WTC11 (cell line): ENCODE results near the gene ARHGAP15. TPM values are rescaled to one million over a fixed set of nuclear protein-coding genes. Genes with fewer than 3 reads are reported as not detected.

Source experiments
- ATAC-seq: fragments of 200-7000 bp; cut with Tn5 transposase; 2 replicates; pipeline ENCODE4 v1.10.0; 2021; ENCODE audit warnings: mild to moderate bottlenecking, moderate library complexity
- CTCF ChIA-PET: fragments of 300-600 bp; sonication (Branson Sonifier 250); formaldehyde crosslinking; loops from one replicate; lab custom pipeline; 2021; ENCODE audit warnings: antibody characterized with exemption; lab: Charles Lee
- POLR2A ChIA-PET: fragments of 350-600 bp; sonication (Branson Sonifier 250); formaldehyde crosslinking; loops from one replicate; lab custom pipeline; 2021; ENCODE audit warnings: antibody characterized with exemption; lab: Charles Lee
- DNase-seq: peaks from one replicate; pipeline ENCODE4 v3.0.0; 2021; ENCODE audit warnings: low spot score
- H3K27ac Mint-ChIP-seq: 2 replicates; pipeline ENCODE4 v1.8.0; 2021; ENCODE audit warnings: mixed read lengths
- H3K27me3 Mint-ChIP-seq: 2 replicates; pipeline ENCODE4 v1.8.0; 2021; ENCODE audit warnings: low read depth, mild to moderate bottlenecking, moderate library complexity, mixed read lengths
- H3K36me3 Mint-ChIP-seq: 2 replicates; pipeline ENCODE4 v1.8.0; 2021; ENCODE audit warnings: mixed read lengths
- H3K4me1 Mint-ChIP-seq: 2 replicates; pipeline ENCODE4 v1.8.0; 2022; ENCODE audit warnings: mixed read lengths
- H3K4me3 Mint-ChIP-seq: 2 replicates; pipeline ENCODE4 v1.8.0; 2021; ENCODE audit warnings: mild to moderate bottlenecking, moderate library complexity, mixed read lengths
- H3K9me3 Mint-ChIP-seq: 2 replicates; pipeline ENCODE4 v1.8.0; 2021; ENCODE audit warnings: mixed read lengths
- CREB1 ChIP-seq: sonication (generic); formaldehyde crosslinking; IDR thresholded peaks from 2 replicates; pipeline ENCODE4 v1.8.0; 2023; ENCODE audit warnings: mild to moderate bottlenecking, missing genetic modification reagents
- ERG ChIP-seq: fragments of 250-450 bp; sonication (Bioruptor Pico); IDR thresholded peaks from 2 replicates; pipeline ENCODE4 v1.8.0; 2021; ENCODE audit warnings: mild to moderate bottlenecking
- FOXK1 ChIP-seq: sonication (generic); formaldehyde crosslinking; IDR thresholded peaks from 2 replicates; pipeline ENCODE4 v1.8.0; 2022; ENCODE audit warnings: mild to moderate bottlenecking, moderate library complexity, missing genetic modification reagents
- FOXP1 ChIP-seq: sonication (generic); formaldehyde crosslinking; IDR thresholded peaks from 2 replicates; pipeline ENCODE4 v1.8.0; 2022; ENCODE audit warnings: missing genetic modification reagents, mild to moderate bottlenecking, moderate library complexity, borderline replicate concordance
- FOXP4 ChIP-seq: sonication (generic); formaldehyde crosslinking; IDR thresholded peaks from 2 replicates; pipeline ENCODE4 v1.8.0; 2022; ENCODE audit warnings: mild to moderate bottlenecking, missing genetic modification reagents
- HMGA2 ChIP-seq: fragments of 250-450 bp; sonication (Bioruptor Pico); IDR thresholded peaks from 2 replicates; pipeline ENCODE4 v1.4.0; 2021; ENCODE audit warnings: mild to moderate bottlenecking, moderate library complexity
- IRF1 ChIP-seq: sonication (generic); formaldehyde crosslinking; IDR thresholded peaks from 2 replicates; pipeline ENCODE4 v1.8.0; 2023; ENCODE audit warnings: missing genetic modification reagents
- IRF2 ChIP-seq: sonication (generic); formaldehyde crosslinking; IDR thresholded peaks from 2 replicates; pipeline ENCODE4 v1.8.0; 2022; ENCODE audit warnings: low read depth, missing genetic modification reagents, borderline replicate concordance
- JAZF1 ChIP-seq: fragments of 250-450 bp; sonication (Bioruptor Pico); IDR thresholded peaks from 2 replicates; pipeline ENCODE4 v1.9.0; 2021; ENCODE audit warnings: moderate library complexity, mild to moderate bottlenecking, inconsistent platforms
- NR2C2 ChIP-seq: sonication (generic); formaldehyde crosslinking; IDR thresholded peaks from 2 replicates; pipeline ENCODE4 v1.8.0; 2022; ENCODE audit warnings: mild to moderate bottlenecking, missing genetic modification reagents
- SMAD4 ChIP-seq: sonication (generic); formaldehyde crosslinking; IDR thresholded peaks from 2 replicates; pipeline ENCODE4 v1.8.0; 2022; ENCODE audit warnings: mild to moderate bottlenecking, missing genetic modification reagents
- TEAD4 ChIP-seq: sonication (generic); formaldehyde crosslinking; IDR thresholded peaks from 2 replicates; pipeline ENCODE4 v1.8.0; 2022; ENCODE audit warnings: mild to moderate bottlenecking, missing genetic modification reagents
- TP53 ChIP-seq: sonication (generic); formaldehyde crosslinking; IDR thresholded peaks from 2 replicates; pipeline ENCODE4 v1.8.1; 2023; ENCODE audit warnings: mild to moderate bottlenecking, missing genetic modification reagents
- ZBTB21 ChIP-seq: sonication (generic); formaldehyde crosslinking; IDR thresholded peaks from 2 replicates; pipeline ENCODE4 v1.8.1; 2023; ENCODE audit warnings: mild to moderate bottlenecking, missing genetic modification reagents, borderline replicate concordance
- ZNF317 ChIP-seq: sonication (generic); formaldehyde crosslinking; IDR thresholded peaks from 2 replicates; pipeline ENCODE4 v1.8.1; 2023; ENCODE audit warnings: low read depth, mild to moderate bottlenecking, moderate library complexity, missing genetic modification reagents, borderline replicate concordance
- total RNA-seq: library from RNA; stranded (reverse); gene quantifications from 3 replicates; pipeline ENCODE4 v1.2.3, GENCODE V29; 2021

Gene ARHGAP15
- total RNA-seq, 1 experiment from 2014 or later: 0.28 TPM

GRCh38 chr2:143162997-143163396 is 33.8 kb downstream of the ARHGAP15 start (continued):
- TF ChIP-seq FOXP4 (CRISPR knock-in tag): no peak

- H3K4me3 Mint-ChIP-seq: no peak overlapping the region
- no peak overlapping the region for H3K27ac Mint-ChIP-seq
- POLR2A ChIA-PET: no interaction called here
- ATAC-seq: no peak
- H3K4me1 Mint-ChIP-seq: no peaks in the 10 kb centered on the region
- CTCF ChIA-PET: interaction anchor here (0.6 to 4.7 kb wide), 2 partner anchors 59 to 95 kb away, joined by 4 to 53 read pairs; no protein-coding TSS in a partner anchor
- TF ChIP-seq ERG (no peak), HMGA2 (no peak), FOXK1 (CRISPR knock-in tag) (no peak), ZNF317 (CRISPR knock-in tag) (no peak), SMAD4 (CRISPR knock-in tag) (no peak), IRF1 (CRISPR knock-in tag) (no peak)
- TF ChIP-seq, all 79 proteins: peak for 0
- no peaks in the 10 kb centered on the region for H3K27me3 Mint-ChIP-seq
- H3K36me3 Mint-ChIP-seq: no peaks in the 10 kb centered on the region
- DNase-seq: no peak
- no peaks in the 10 kb centered on the region for H3K9me3 Mint-ChIP-seq
Measured at GRCh38 chr2:143163499-143163898, 34.3 kb downstream of the ARHGAP15 start.

- H3K27me3 Mint-ChIP-seq: no peaks in the 10 kb centered on the region
- CTCF ChIA-PET: no interaction called here
- no peak overlapping the region for H3K4me3 Mint-ChIP-seq
- POLR2A ChIA-PET: no interaction called here
- TF ChIP-seq NR2C2 (CRISPR knock-in tag) (no peak), JAZF1 (no peak)
- TF ChIP-seq, all 79 proteins: peak for 0
- ATAC-seq (no peak), DNase-seq (no peak)
- no peaks in the 10 kb centered on the region for H3K9me3 Mint-ChIP-seq
- peaks cover 10% of the 10 kb centered on the region for H3K4me1 Mint-ChIP-seq
- no peak overlapping the region for H3K27ac Mint-ChIP-seq
- H3K36me3 Mint-ChIP-seq: no peaks in the 10 kb centered on the region
Measured at GRCh38 chr2:143165291-143165690, 36.1 kb downstream of the ARHGAP15 start.

GRCh38 chr2:143169105-143169504 is 39.9 kb downstream of the ARHGAP15 start:
- CTCF ChIA-PET: interaction anchor here (0.7 to 2.5 kb wide), 6 partner anchors 8 to 90 kb away, joined by 3 to 15 read pairs (median 6); no protein-coding TSS in a partner anchor
- no peaks in the 10 kb centered on the region for H3K27me3 Mint-ChIP-seq
- H3K36me3 Mint-ChIP-seq: no peaks in the 10 kb centered on the region
- no peak overlapping the region for H3K4me3 Mint-ChIP-seq
- H3K4me1 Mint-ChIP-seq: peaks cover 21% of the 10 kb centered on the region
- DNase-seq (no peak), ATAC-seq (peak; percentile 66)
- TF ChIP-seq IRF2 (CRISPR knock-in tag) (no peak), ZBTB21 (no peak), CREB1 (CRISPR knock-in tag) (no peak), FOXP1 (CRISPR knock-in tag) (no peak), TP53 (CRISPR knock-in tag) (no peak)
- POLR2A ChIA-PET: no interaction called here
- no peak overlapping the region for H3K27ac Mint-ChIP-seq
- no peaks in the 10 kb centered on the region for H3K9me3 Mint-ChIP-seq

- no peak overlapping the region for H3K27ac Mint-ChIP-seq
- TF ChIP-seq TEAD4 (CRISPR knock-in tag) (peak; percentile 42; the same call in 1 of the 2 replicates), TP53 (CRISPR knock-in tag) (no peak)
- TF ChIP-seq, all 79 proteins: peak for 1
- Mint-ChIP-seq H3K36me3 (no peaks in the 10 kb centered on the region), H3K27me3 (no peaks in the 10 kb centered on the region), H3K9me3 (no peaks in the 10 kb centered on the region), H3K4me1 (peaks cover 22% of the 10 kb centered on the region), H3K4me3 (no peak overlapping the region)
- DNase-seq (no peak), ATAC-seq (peak; percentile 81)
- POLR2A ChIA-PET: interaction anchor here (0.9 kb wide), 1 partner anchor 9 kb away, joined by 3 read pairs; no protein-coding TSS in a partner anchor
- CTCF ChIA-PET: interaction anchor here (0.9 to 2.2 kb wide), 7 partner anchors 10 to 90 kb away, joined by 3 to 19 read pairs (median 4); no protein-coding TSS in a partner anchor
Measured at GRCh38 chr2:143171817-143172216, 42.6 kb downstream of the ARHGAP15 start.
